KMS-11 (cell line): ENCODE results near the gene TP63.

Source experiments
- H2AFZ ChIP-seq: fragments of 200-600 bp; sonication (generic); 2 replicates; pipeline ENCODE4 v1.6.1; 2016; ENCODE audit warnings: antibody characterized with exemption, mixed run types, low read depth
- H3K27ac ChIP-seq: fragments of 200-600 bp; sonication (generic); 2 replicates; pipeline ENCODE4 v1.6.1; 2016; ENCODE audit warnings: mild to moderate bottlenecking, mixed run types
- H3K27me3 ChIP-seq: fragments of 200-600 bp; sonication (generic); 2 replicates; pipeline ENCODE4 v1.6.1; 2017; ENCODE audit warnings: mild to moderate bottlenecking, low read depth, mixed run types, moderate library complexity; ENCODE audit not compliant: insufficient read depth
- H3K36me3 ChIP-seq: fragments of 200-600 bp; sonication (generic); 2 replicates; pipeline ENCODE4 v1.6.1; 2017; ENCODE audit warnings: mild to moderate bottlenecking, mixed run types; ENCODE audit not compliant: insufficient read depth
- H3K4me1 ChIP-seq: fragments of 200-600 bp; sonication (generic); 2 replicates; pipeline ENCODE4 v1.6.1; 2016; ENCODE audit warnings: mild to moderate bottlenecking, low read depth, mixed run types; ENCODE audit not compliant: poor library complexity, severe bottlenecking
- H3K4me2 ChIP-seq: fragments of 200-600 bp; sonication (generic); 2 replicates; pipeline ENCODE4 v1.7.0; 2016; ENCODE audit warnings: mild to moderate bottlenecking, mixed run types
- H3K4me3 ChIP-seq: fragments of 200-600 bp; sonication (generic); IDR thresholded peaks from 2 replicates; pipeline ENCODE4 v1.6.1; 2017; ENCODE audit warnings: low read depth, low read length, mixed read lengths; ENCODE audit not compliant: insufficient read depth
- H3K79me2 ChIP-seq: fragments of 200-600 bp; sonication (generic); 2 replicates; pipeline ENCODE4 v1.6.1; 2016; ENCODE audit warnings: low read depth, mixed run types; ENCODE audit not compliant: insufficient read depth
- H3K9ac ChIP-seq: fragments of 200-600 bp; sonication (generic); 2 replicates; pipeline ENCODE4 v1.6.1; 2016; ENCODE audit warnings: mild to moderate bottlenecking, mixed run types
- H4K20me1 ChIP-seq: fragments of 200-600 bp; sonication (generic); 2 replicates; pipeline ENCODE4 v1.6.1; 2016; ENCODE audit warnings: mild to moderate bottlenecking, mixed run types; ENCODE audit not compliant: insufficient read depth
- TF ChIP-seq, protein P1 (sequence below): fragments of 200-600 bp; sonication (generic); conservative IDR thresholded peaks from 2 replicates; pipeline ENCODE4 v1.6.1; 2017; ENCODE audit warnings: low read depth, mild to moderate bottlenecking, antibody characterized with exemption, low read length, moderate library complexity, mixed read lengths

Gene TP63

DNA sequence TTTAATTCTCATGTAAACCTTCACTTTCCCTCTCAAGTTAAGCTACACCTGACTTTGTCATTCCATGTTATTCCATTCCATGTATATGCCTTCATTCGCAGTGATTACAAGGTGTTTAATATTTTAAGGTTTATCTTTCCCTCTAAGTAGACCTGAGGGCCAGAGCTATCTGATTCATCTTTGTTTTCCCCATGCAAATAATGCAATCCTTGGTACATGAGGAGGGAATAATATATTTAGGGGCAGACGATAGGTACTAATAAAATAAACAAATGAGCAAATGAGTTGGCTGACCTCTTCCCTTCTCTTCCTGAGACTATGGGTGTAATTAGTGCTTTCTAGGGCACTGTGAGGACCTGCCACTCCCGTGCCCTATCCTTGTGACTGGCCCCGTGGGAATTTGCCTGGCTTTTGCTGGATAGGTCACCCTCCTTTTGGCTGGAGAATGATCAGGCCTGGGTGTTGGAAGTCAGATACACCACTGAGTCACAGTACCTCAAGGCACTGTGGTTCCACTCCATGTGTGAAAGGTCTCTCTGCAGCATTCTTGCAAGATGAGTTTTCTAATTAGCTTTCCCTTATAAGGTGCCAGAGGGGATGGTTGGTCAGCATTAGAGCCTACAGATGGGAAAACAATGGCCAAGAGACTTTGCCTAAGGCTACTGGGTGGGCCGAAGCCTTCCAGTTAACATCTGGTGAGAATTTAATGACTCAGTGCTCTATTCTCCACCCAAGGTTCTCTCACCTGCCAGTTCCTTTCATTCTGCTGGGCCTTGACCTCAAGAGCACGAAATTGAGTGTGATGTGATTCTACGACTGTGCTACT is 306.3 kb downstream of the TP63 start:
- TF ChIP-seq, protein P1, sequence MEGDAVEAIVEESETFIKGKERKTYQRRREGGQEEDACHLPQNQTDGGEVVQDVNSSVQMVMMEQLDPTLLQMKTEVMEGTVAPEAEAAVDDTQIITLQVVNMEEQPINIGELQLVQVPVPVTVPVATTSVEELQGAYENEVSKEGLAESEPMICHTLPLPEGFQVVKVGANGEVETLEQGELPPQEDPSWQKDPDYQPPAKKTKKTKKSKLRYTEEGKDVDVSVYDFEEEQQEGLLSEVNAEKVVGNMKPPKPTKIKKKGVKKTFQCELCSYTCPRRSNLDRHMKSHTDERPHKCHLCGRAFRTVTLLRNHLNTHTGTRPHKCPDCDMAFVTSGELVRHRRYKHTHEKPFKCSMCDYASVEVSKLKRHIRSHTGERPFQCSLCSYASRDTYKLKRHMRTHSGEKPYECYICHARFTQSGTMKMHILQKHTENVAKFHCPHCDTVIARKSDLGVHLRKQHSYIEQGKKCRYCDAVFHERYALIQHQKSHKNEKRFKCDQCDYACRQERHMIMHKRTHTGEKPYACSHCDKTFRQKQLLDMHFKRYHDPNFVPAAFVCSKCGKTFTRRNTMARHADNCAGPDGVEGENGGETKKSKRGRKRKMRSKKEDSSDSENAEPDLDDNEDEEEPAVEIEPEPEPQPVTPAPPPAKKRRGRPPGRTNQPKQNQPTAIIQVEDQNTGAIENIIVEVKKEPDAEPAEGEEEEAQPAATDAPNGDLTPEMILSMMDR = no peak
- H3K27ac ChIP-seq = no peak overlapping the region

DNA sequence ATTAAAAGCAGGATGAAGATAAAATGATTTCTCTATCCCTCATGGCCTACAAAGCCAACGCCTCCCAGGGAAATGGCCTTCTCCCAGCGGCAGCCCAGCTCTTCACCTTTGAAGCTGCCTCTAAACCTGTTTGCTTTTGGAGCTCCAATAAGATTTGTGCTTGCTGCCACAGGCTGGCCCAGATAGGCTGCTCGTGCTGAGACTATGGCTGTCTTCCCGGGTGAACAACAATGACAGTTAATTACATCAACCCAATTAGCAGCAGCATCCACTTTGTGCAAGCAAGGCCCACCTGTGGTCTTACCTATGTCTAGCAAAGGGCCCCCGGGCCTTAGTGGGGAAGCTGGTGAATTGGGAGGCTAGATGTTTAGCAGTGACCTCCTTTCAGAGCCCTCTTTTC is 309.9 kb downstream of the TP63 start:
- no peaks in the 10 kb centered on the region for H4K20me1 ChIP-seq
- H3K4me1 ChIP-seq = no peaks in the 10 kb centered on the region
- H3K27me3 ChIP-seq = no peaks in the 10 kb centered on the region
- H3K9ac ChIP-seq = no peak overlapping the region
- no peak overlapping the region for H3K4me2 ChIP-seq
- H3K36me3 ChIP-seq = no peaks in the 10 kb centered on the region
- no peaks in the 10 kb centered on the region for H3K79me2 ChIP-seq
- no peak overlapping the region for H3K27ac ChIP-seq
- TF ChIP-seq, protein P1 = no peak
- H2AFZ ChIP-seq = no peak overlapping the region
- H3K4me3 ChIP-seq = no peak overlapping the region

More for the DNA sequence above, 306.3 kb downstream of the TP63 start:
- Histone ChIP-seq H3K4me1 (no peaks in the 10 kb centered on the region), H4K20me1 (no peaks in the 10 kb centered on the region), H3K79me2 (no peaks in the 10 kb centered on the region), H3K36me3 (no peaks in the 10 kb centered on the region), H3K27me3 (no peaks in the 10 kb centered on the region), H2AFZ (no peak overlapping the region), H3K4me2 (no peak overlapping the region), H3K9ac (no peak overlapping the region), H3K4me3 (no peak overlapping the region)

DNA sequence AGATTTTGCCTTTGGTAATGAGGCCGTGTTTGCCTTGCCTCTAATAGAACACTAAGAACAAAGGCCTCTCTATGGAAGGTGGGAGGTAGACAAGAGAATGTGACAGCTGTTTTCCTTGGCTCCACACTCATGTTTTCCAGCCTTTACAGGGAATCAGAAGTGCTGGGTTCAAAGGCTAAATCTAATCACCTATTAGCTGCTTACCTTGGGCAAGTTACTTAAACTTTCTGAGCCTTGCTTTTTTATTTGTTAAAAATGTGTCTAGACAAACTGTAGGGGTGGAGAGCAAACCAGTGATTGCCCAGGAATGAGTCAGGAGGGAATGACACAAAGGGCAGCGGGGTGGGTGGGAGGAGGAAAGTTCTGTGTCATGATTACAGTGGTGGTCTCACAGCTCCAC is 310.5 kb downstream of the TP63 start:
- no peaks in the 10 kb centered on the region for H3K79me2 ChIP-seq
- TF ChIP-seq, protein P1 = no peak
- H3K27me3 ChIP-seq = no peaks in the 10 kb centered on the region
- H3K4me3 ChIP-seq = no peak overlapping the region
- no peaks in the 10 kb centered on the region for H3K4me1 ChIP-seq
- no peaks in the 10 kb centered on the region for H3K36me3 ChIP-seq
- no peak overlapping the region for H3K9ac ChIP-seq
- no peaks in the 10 kb centered on the region for H4K20me1 ChIP-seq
- no peak overlapping the region for H3K27ac ChIP-seq
- H2AFZ ChIP-seq = no peak overlapping the region
- H3K4me2 ChIP-seq = no peak overlapping the region

DNA sequence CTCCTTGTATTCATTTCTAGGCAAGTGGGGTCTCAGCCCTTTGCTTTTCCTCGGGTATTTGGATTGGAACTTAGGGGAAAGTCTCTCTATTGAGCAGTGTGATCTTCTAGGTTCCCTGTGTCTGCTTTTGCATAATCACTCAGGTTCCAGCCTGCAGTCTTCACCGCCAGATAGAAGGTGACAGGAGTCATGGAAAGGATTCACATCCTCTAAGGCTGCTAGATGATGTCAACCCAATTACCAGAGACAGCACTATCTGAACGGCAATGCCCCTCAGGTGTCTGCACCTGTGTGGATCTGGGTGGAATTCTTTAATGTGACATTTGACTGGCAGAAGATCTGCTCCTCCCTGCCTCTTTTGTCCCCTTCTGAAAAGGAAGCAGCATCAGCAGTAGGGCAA is 311.8 kb downstream of the TP63 start:
- Histone ChIP-seq H3K4me1 (no peaks in the 10 kb centered on the region), H3K4me2 (no peak overlapping the region), H3K36me3 (no peaks in the 10 kb centered on the region), H3K79me2 (no peaks in the 10 kb centered on the region), H3K27ac (no peak overlapping the region), H3K9ac (no peak overlapping the region), H2AFZ (no peak overlapping the region), H4K20me1 (no peaks in the 10 kb centered on the region), H3K27me3 (no peaks in the 10 kb centered on the region), H3K4me3 (no peak overlapping the region)
- TF ChIP-seq, protein P1 = no peak
